Prostate gland (tissue), 2 donors: ENCODE measurements around the gene IFT22. TPM values are rescaled to one million over a fixed set of nuclear protein-coding genes. Genes with fewer than 3 reads are reported as not detected.
A peak's percentile ranks its signal among the peaks of the same experiment; 100 is the strongest.

Source experiments
- DNase-seq: peaks from one replicate; pipeline ENCODE4 v3.0.0-alpha.2; 2019; ENCODE audit warnings: low spot score
- H3K27ac ChIP-seq, 2 donors: fragments of 200-600 bp; sonication (generic); 2 replicates each; pipeline ENCODE4 v1.5.1; 2017 to 2019
- H3K27me3 ChIP-seq: fragments of 200-600 bp; sonication (generic); replicated peaks from 2 replicates; pipeline ENCODE4 v1.5.1; 2019; ENCODE audit not compliant: insufficient read depth
- H3K36me3 ChIP-seq, 2 donors: fragments of 200-600 bp; sonication (generic); 1 replicate in 1 of 2; 2 replicates in 1 of 2; pipeline versions ENCODE4 v1.5.1 to v1.8.1; 2017 to 2019
- H3K4me1 ChIP-seq: fragments of 200-600 bp; sonication (generic); replicated peaks from 2 replicates; pipeline ENCODE4 v1.5.1; 2019
- H3K4me3 ChIP-seq, 2 donors: fragments of 200-600 bp; sonication (generic); 2 replicates each; pipeline ENCODE4 v1.5.1; 2017 to 2019
- H3K9me3 ChIP-seq: fragments of 200-600 bp; sonication (generic); 2 replicates; pipeline ENCODE4 v1.5.1; 2017
- CTCF ChIP-seq, 4 experiments: fragments of 200-600 bp in 2 of 4; fragments of 450-650 bp in 2 of 4; sonication (generic) in 2 of 4; IDR thresholded peaks; 1 replicate in 3 of 4; 2 replicates in 1 of 4; pipeline ENCODE4 v1.5.1; 2016 to 2019; ENCODE audit warnings: antibody characterized with exemption in 4 of 4, mild to moderate bottlenecking in 2 of 4, moderate library complexity in 2 of 4
- POLR2A ChIP-seq: fragments of 450-650 bp; IDR thresholded peaks from one replicate; pipeline ENCODE4 v1.6.1; 2016; ENCODE audit warnings: antibody characterized with exemption, mild to moderate bottlenecking
- POLR2AphosphoS5 ChIP-seq: sonication (generic); formaldehyde crosslinking; IDR thresholded peaks from one replicate; pipeline ENCODE4 v1.6.1; 2017; ENCODE audit warnings: antibody characterized with exemption
- WGBS: methylation state at CpG from one replicate; pipeline ENCODE4 v1.1.5; 2018; 5-methylcytosine and 5-hydroxymethylcytosine counted together
- intact Hi-C: fragments of 100-400 bp; cut with DNase I; formaldehyde crosslinking; loops from one replicate; pipeline ENCODE4 v1.14.2; 2022
- total RNA-seq, 2 donors: library from RNA; depleted of rRNA; stranded (reverse); fragments of >200 nt; gene quantifications; one replicate each; pipeline ENCODE4 v1.1.0, GENCODE V29; 2016

The IFT22 gene
- 10 to 100 TPM; 24.7 to 37.7 TPM for total RNA-seq

- peak within 1 kb of the TSS; percentile 87 to 94 for H3K4me3 ChIP-seq
- WGBS = under 1% methylated on average over 64 of the region's 69 CpGs
- intact Hi-C loops = loop anchor here (2.0 kb wide), 1 partner anchor 217 kb away; no protein-coding TSS in a partner anchor
- no peaks in the 10 kb centered on the region for H3K27me3 ChIP-seq
- no peaks in the 10 kb centered on the region for H3K36me3 ChIP-seq
- H3K4me1 ChIP-seq = no peaks in the 10 kb centered on the region
- DNase-seq = peak; percentile 92
- peak within 1 kb of the TSS; percentile 83 to 85 for H3K27ac ChIP-seq
- TF ChIP-seq POLR2AphosphoS5 (peak; percentile 49), CTCF (IDR thresholded peaks at IDR 0.05) (peak; percentile 11 to 49 (median 44)), POLR2A (no peak)
- no peaks in the 10 kb centered on the region for H3K9me3 ChIP-seq
These were observed at the start of gene IFT22 for GRCh38 chr7:101321491-101322401. IFT22 (minus strand) TSS chr7:101321812; CDS start chr7:101321709, 103 bp downstream.

DNA sequence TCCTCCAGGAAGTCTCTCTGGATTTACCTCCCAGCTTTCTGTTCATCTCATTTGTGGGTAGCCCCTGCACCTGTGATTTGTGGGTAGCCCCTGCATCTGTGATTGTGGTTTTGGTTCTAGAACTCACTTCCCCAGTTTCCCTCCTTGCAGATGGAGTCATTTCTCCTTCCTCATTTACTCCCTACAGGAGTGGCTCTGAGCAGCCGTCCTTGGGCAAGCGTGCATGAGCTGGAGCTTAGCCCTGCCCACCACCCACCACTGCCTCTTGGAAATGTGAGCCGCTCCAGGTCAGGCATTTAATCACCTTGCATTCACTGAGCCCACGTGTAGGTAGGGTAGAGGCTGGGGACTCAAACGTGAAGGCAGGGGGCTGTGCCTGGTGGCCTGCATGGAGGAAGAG, 49.2 kb upstream of the IFT22 start:
- 46% methylated on average over 5 of the region's 5 CpGs for WGBS
- intact Hi-C loops = no loop called here
- Histone ChIP-seq H3K4me1 (no peaks in the 10 kb centered on the region), H3K4me3 (no peak overlapping the region), H3K27me3 (no peaks in the 10 kb centered on the region), H3K9me3 (no peaks in the 10 kb centered on the region), H3K27ac (no peak overlapping the region), H3K36me3 (no peaks in the 10 kb centered on the region)
- TF ChIP-seq CTCF (IDR thresholded peaks at IDR 0.05) (no peak), POLR2AphosphoS5 (no peak), POLR2A (no peak)
- DNase-seq = no peak

GRCh38 chr7:101368422-101369165, 47.0 kb upstream of the IFT22 start:
- no peak overlapping the region for H3K4me3 ChIP-seq
- TF ChIP-seq POLR2AphosphoS5 (no peak), CTCF (IDR thresholded peaks at IDR 0.05) (no peak), POLR2A (no peak)
- no peaks in the 10 kb centered on the region for H3K9me3 ChIP-seq
- 76% methylated on average over 8 of the region's 8 CpGs for WGBS
- no peaks in the 10 kb centered on the region for H3K4me1 ChIP-seq
- H3K36me3 ChIP-seq = no peaks in the 10 kb centered on the region
- DNase-seq = no peak
- intact Hi-C loops = loop anchor here (10.0 kb wide), 1 partner anchor 136 kb away; no protein-coding TSS in a partner anchor
- no peaks in the 10 kb centered on the region for H3K27me3 ChIP-seq
- no peak overlapping the region for H3K27ac ChIP-seq

DNA sequence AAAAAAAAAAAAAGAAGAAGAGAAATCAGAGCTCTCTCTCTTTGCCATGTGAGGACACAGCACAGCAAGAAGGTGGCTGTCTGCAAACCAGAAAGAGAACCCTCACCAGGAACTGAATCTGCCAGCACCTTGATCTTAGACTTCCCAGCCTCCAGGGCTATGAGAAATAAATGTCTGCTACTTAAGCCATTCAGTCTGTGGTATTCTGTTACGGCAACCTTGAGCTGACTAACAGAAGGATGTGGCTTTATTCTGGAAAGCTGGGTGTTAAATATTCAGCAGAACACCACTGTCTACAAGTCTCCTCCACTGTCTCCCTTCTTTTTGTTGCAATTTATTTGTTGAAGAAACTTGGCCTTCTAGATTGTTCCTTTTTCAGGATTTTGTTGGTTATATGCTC, 46.1 kb upstream of the IFT22 start:
- H3K27me3 ChIP-seq = no peaks in the 10 kb centered on the region
- DNase-seq = no peak
- intact Hi-C loops = loop anchor here (10.0 kb wide), 1 partner anchor 137 kb away; no protein-coding TSS in a partner anchor

More for the DNA sequence above, 46.1 kb upstream of the IFT22 start:
- H3K27ac ChIP-seq = no peak overlapping the region
- H3K9me3 ChIP-seq = no peaks in the 10 kb centered on the region
- H3K36me3 ChIP-seq = no peaks in the 10 kb centered on the region
- no peak for TF ChIP-seq POLR2A
- no peak for TF ChIP-seq CTCF (IDR thresholded peaks at IDR 0.05)
- no peak for TF ChIP-seq POLR2AphosphoS5
- 83% methylated on average over 1 of the region's 1 CpG for whole genome bisulfite sequencing
- H3K4me3 ChIP-seq = no peak overlapping the region
- H3K4me1 ChIP-seq = no peaks in the 10 kb centered on the region
